SKM-1 (cell line): ENCODE measurements around the gene YKT6.

Experiments
- DNase-seq: peaks from one replicate; lab custom pipeline; 2025; ENCODE audit not compliant: unreplicated experiment; lab: John Stamatoyannopoulos, UW

Gene YKT6

GRCh38 chr7:44231088-44231487 is 30.3 kb downstream of the YKT6 start:
- DNase-seq: no peak

DNA sequence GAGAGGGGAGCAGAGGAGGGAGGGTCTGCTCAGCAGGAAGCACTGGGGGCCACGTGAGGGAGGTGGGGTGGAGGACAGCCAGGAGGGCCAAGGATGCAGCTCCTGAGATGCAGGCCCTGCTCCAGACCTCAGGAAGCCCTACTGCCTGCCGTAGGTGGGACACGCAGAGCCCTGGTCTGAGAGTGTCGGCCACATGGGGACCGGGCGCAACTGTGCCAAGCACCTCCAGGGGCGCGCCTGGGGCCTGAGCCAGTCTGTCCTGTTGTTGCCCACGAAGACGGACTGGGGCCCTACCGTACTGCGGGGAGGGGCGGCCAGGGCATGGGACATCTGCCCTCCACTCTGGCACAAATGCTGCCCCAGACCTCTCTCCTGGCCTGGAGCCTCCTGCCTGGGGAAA is 31.6 kb downstream of the YKT6 start:
- no peak for DNase-seq

GRCh38 chr7:44232901-44233715 is 32.3 kb downstream of the YKT6 start:
- DNase-seq: no peak

DNA sequence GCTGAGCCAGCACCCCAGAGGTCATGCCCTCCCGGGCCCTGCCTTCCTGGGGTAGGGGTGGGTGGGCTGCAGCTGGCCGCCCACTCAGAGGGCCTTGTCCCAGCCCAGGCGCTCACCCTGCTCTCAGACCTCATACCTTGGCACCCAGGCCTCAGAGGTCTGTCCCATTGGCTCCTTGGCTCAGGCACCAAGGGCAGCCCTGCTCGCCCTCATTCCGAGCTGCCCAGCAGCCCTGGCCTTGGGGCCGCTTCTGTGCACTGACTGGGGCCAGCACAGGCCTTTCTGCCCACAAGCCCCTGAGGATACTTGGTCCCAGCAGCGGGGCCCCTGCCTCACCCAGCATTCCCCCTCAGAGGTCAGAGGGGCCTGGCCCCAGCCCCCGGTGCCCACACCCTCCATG is 34.3 kb downstream of the YKT6 start:
- DNase-seq: no peak

DNA sequence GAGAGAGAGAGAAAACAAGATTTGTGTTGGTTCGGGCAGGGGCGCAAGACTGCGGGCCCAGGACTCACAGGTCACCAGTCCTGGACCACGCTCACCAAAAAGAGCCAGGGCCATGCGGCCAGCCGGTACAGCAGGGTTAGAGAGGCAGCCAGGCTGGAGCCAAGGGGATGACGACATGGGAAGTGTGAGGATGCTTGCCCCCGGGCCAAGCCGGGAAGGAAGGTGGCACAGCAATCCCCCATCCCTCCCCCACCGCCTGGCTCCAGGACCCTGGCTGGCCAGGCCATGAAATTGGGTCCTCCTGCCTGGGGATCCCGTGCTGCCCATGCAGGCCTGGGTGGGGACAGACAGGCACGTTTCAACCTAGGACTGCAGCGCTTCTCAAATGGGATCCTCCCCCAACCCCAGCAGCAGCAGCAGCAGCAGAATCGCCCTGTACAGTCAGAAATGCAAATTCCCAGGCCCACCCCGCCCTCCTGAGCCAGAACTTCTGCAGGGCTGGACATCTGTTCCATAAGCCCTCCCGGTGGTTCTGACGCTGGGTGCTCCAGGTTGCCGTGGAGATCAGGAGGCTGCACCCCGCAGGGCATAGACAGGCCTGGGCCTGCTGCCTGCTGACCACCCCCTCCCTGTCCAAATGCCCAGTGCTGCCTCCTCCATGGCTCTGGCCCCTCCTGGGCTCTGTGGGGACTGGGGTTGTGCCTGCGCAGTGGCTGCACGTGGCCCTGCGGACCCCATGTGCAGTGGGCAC is 35.0 kb downstream of the YKT6 start:
- DNase-seq: no peak

DNA sequence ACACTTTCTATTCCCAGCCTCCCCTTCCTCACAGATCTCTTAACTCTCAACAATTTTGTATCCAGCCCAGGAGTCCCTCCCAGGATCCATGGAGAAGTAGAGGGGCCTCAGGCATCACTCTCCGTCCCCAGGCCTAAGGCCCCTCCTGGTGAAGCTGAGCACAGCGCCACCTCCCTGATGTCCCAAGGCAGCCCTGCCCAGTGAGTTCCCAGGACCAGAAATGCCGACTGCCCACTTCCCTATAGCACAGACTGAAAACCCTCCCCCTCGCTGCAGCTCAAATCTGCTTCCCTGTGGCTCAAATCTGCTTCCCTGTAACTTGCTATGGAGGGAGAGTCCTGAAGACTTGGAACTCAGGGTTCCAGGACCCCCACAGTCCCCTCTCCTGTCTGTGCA is 35.6 kb downstream of the YKT6 start:
- DNase-seq: peak; percentile 47

DNA sequence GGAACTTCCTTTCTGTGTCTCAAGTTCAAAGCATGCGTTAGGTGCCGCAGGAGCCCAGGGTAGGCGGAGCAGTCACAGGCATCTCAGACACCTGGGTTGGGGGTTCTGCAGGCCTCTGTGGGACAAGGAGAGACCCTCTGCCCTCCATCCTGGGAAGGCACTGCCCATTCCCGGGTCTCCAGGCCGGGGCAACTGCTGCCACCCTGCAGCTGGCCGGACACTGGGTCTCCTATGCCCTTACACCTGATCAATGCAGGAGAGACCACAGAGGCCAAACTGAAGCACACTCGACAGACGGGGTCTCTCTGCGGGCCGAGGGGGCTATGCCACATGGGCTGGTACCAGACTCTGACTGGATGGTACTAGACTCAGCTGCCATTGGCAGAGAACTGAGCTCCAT is 36.9 kb downstream of the YKT6 start:
- DNase-seq: no peak

- DNase-seq: no peak
Measured at GRCh38 chr7:44238116-44238695, 37.4 kb downstream of the YKT6 start.

DNA sequence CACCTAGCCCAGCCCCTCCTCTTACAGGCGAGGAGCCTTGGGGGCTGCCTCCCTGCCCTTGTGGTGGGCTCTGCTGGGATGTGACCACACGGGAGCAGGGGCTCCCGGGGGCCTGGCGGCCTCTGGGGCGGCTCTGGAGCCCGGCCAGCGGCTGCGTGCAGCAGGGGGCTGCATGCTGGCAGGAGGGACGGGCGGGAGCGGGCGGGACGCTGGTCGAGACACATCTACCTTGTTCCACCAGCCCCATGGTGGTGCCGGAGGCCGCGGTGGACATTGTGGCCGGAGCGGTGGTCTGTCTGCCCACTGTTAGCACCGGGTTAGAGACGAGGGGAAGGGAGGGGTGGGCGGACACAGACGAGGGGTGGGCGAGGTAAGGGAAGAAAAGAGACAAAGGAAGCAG is 38.6 kb downstream of the YKT6 start:
- no peak for DNase-seq

GRCh38 chr7:44240376-44240775 is 39.6 kb downstream of the YKT6 start:
- DNase-seq: no peak

DNA sequence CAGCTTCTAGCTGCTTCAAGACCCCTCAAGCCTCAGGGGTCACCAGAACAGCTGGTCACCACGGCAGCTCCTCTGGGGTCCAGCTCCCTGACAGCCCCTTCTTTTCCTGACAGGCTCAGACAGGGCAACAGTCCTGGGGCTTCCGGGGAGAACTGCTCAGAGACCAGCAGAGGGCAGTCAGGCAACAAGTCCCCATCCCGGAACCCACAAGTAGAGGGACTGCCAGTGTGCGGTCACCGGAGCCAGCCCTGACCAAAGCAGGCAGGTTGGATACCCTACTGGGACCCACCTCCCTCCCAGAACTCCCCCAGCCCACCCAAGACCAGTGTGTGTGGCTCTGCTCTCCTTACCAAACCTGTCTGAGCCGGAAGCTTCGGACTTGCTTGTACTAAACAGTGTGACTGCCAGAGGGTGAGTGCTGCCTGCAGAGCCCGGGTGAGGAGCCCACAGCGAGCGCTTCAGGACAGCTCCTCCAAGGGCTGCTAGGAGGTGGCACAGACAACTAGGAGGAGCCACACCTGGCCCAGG is 40.3 kb downstream of the YKT6 start:
- peak; percentile 80 for DNase-seq

- no peak for DNase-seq
Measured at GRCh38 chr7:44242091-44242490, 41.3 kb downstream of the YKT6 start.

- DNase-seq: peak; percentile 13
Measured at GRCh38 chr7:44244282-44244681, 43.5 kb downstream of the YKT6 start.

DNA sequence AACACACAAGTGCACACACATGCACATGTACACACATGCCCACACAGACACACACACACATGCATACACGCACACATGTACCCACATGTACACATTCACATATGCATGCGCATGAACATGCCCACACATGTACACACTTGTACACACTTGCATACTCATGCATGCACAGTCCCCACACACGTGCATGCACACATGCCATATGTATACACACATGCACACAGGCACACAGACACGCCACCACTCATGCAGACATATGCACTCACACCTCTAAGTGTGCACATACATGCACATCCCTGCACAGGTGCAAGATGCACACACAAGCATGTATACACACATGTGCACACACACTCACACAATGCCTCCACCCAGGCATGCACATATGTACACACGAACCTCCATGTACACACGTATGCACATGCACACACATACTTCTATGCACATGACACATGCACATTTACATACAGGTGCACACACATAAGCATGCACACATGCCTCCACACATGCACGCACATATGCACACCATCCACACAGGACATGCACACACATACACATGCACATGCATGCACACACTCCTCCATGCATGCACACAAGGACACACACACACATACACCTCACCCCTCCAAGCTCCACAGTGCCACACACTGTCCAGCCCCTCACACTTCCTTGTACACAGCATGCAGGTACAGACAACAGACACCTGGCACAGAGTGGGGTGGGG is 45.8 kb downstream of the YKT6 start:
- DNase-seq: no peak

DNA sequence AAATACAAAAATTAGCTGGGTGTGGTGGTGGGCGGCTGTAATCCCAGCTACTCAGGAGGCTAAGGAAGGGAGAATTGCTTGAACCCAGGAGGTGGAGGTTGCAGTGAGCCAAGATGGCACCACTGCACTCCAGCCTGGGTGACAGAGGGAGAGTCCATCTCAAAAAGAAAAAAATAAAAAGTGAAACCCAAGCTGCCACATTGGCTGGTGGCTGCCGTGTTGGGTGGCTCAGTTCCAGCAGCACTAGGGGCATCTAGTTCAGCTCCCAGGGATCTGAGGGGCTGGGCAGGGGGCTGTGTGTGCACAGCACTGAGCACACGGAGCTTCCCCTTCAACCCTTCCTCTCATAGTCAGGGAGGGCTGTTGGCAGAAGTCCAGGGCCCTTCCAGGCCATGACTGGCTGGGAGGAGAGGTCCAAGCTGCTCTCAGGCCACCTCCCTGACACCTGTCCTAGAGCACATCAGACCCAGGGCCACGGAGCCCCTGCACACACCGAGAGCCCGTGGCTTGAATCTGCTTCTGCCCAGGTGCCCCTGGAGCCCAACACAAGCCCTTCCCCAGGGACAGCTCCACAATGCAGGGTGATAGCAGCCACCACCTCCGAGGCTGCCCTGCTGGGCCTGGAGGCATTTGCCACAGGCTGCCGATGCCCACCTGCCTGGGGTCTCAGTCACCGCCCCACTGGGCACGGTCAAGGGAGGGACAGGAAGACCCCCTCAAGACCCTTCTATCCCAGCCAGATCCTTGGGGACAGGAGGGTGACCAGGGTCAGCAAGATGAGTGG is 47.3 kb downstream of the YKT6 start:
- DNase-seq: no peak

DNA sequence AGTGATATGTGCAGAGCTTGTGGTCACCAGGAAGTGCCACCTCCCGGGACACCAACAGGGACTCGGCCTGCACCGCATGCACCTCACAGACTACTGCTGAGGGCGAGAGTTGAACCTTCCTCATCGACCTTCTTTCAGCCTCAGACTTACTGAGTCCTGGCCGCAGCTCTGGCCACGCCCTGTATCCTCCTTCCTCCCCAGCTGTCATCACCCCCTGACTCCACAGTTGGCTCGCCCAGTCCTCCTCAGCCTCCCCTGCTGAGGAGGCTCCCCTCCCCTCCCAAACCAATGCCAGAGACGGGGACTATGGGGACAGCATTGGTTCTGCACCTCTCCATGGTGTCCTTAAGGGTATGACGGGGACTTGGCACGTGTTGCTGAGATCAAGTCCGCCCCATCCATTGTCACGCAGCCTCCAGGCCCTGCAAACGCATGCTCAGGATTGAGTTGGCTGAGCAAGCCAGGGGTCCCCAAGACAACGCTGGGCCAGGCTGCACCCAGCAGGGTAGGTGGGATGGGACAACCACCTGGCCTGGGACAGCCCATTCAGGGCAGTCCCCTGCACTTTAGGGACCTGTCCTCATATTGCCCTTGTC is 49.0 kb downstream of the YKT6 start:
- DNase-seq: no peak

- DNase-seq: no peak
Measured at GRCh38 chr7:44251269-44251668, 50.5 kb downstream of the YKT6 start.

DNA sequence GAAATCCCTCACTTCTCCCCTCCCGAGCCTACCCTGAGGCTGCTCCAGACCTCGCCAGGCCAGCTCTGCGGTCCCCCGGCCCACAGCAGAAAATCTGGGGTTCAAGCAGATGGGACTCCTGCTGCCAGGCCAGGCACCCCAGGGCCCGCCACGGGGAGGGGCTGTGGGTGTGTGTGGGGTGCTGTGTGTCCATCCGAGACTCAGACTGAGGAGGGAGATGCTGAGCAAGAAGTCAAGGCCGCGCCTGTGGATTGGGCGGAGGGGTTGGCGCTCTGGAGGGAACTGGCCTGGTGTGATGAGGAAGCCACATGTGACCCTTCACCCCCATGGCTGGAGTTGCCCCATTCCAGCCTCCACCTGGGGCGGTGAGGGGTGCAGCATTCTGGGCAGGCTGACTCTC is 51.1 kb downstream of the YKT6 start:
- DNase-seq: no peak

GRCh38 chr7:44256459-44256858 is 55.7 kb downstream of the YKT6 start:
- DNase-seq: no peak

DNA sequence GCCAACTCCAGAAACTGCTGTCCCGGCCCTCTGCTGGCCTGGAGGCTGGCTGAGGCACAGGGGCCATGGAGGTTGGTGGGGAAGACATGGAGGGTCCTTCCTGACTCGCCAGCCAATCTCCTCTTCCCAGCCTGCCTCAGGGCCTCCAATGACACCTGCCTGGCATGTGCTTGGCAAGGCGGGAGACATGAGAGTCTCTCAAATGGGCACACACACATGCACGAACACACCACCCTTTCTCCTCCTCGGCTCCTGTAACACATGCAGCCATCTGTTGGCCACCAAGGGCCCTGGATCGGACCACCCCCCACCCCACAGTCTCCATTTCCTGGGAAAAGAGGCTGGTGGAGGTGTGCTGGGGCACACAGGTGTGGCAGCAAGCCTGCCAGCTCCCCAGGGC is 56.4 kb downstream of the YKT6 start:
- no peak for DNase-seq
